Skeletal muscle satellite cell (primary cell): ENCODE results near the gene KLK12. TPM values are rescaled to one million over a fixed set of nuclear protein-coding genes. Genes with fewer than 3 reads are reported as not detected.

Experiments
- H3K27me3 ChIP-seq: 2 replicates; pipeline ENCODE4 v1.7.0; 2013; ENCODE audit warnings: low read length; ENCODE audit not compliant: control insufficient read depth, insufficient read depth
- H3K36me3 ChIP-seq: 2 replicates; pipeline ENCODE4 v1.7.0; 2013; ENCODE audit warnings: mild to moderate bottlenecking, control low read depth, low read length; ENCODE audit not compliant: insufficient read depth
- H3K4me1 ChIP-seq: 2 replicates; pipeline ENCODE4 v1.7.0; 2013; ENCODE audit warnings: low read length; ENCODE audit not compliant: control insufficient read depth, insufficient read depth
- H3K4me2 ChIP-seq: 2 replicates; pipeline ENCODE4 v1.7.0; 2013; ENCODE audit warnings: mild to moderate bottlenecking, low read length
- H3K4me3 ChIP-seq: 2 replicates; pipeline ENCODE4 v1.7.0; 2013; ENCODE audit warnings: low read length
- H3K9ac ChIP-seq: 2 replicates; pipeline ENCODE4 v1.7.0; 2013; ENCODE audit warnings: mild to moderate bottlenecking, low read depth, low read length, moderate library complexity
- H3K9me3 ChIP-seq: replicated peaks from 2 replicates; pipeline ENCODE4 v1.7.0; 2013; ENCODE audit warnings: mild to moderate bottlenecking, control low read depth, low read length
- total RNA-seq: library from RNA; depleted of rRNA; stranded (reverse); fragments of >200 nt; gene quantifications from 2 replicates; pipeline ENCODE4 v1.2.3, GENCODE V29; 2012; rRNA removed

Gene KLK12
- not detected in 2 replicates for total RNA-seq

- H3K27me3 ChIP-seq: no peaks in the 10 kb centered on the region
- no peaks in the 10 kb centered on the region for H3K9me3 ChIP-seq
- H3K4me2 ChIP-seq: no peak within 1 kb of the TSS
- H3K9ac ChIP-seq: no peak within 1 kb of the TSS
- no peak within 1 kb of the TSS for H3K4me3 ChIP-seq
- no peaks in the 10 kb centered on the region for H3K4me1 ChIP-seq
- no peaks in the 10 kb centered on the region for H3K36me3 ChIP-seq
Observed at GRCh38 chr19:51034704-51035103, at the start of gene KLK12. TSS of gene KLK12 (minus strand) at chr19:51035002. CDS start at chr19:51034621, 381 bp downstream.

- Histone ChIP-seq H3K4me3 (no peak overlapping the region), H3K36me3 (no peaks in the 10 kb centered on the region), H3K27me3 (no peaks in the 10 kb centered on the region), H3K4me2 (no peak overlapping the region), H3K4me1 (no peaks in the 10 kb centered on the region), H3K9ac (no peak overlapping the region), H3K9me3 (no peaks in the 10 kb centered on the region)
Observed at GRCh38 chr19:51084505-51084904, 49.7 kb upstream of the KLK12 start.

GRCh38 chr19:51083783-51084182 is 49.0 kb upstream of the KLK12 start:
- no peaks in the 10 kb centered on the region for H3K27me3 ChIP-seq
- no peaks in the 10 kb centered on the region for H3K9me3 ChIP-seq
- no peaks in the 10 kb centered on the region for H3K4me1 ChIP-seq
- no peak overlapping the region for H3K9ac ChIP-seq
- H3K4me2 ChIP-seq: no peak overlapping the region
- no peaks in the 10 kb centered on the region for H3K36me3 ChIP-seq
- no peak overlapping the region for H3K4me3 ChIP-seq

GRCh38 chr19:51083181-51083580 is 48.4 kb upstream of the KLK12 start:
- Histone ChIP-seq H3K4me1 (no peaks in the 10 kb centered on the region), H3K9me3 (no peaks in the 10 kb centered on the region), H3K9ac (no peak overlapping the region), H3K36me3 (no peaks in the 10 kb centered on the region), H3K4me2 (no peak overlapping the region), H3K4me3 (no peak overlapping the region), H3K27me3 (no peaks in the 10 kb centered on the region)

- Histone ChIP-seq H3K4me1 (no peaks in the 10 kb centered on the region), H3K4me3 (no peak within 1 kb of the TSS), H3K27me3 (no peaks in the 10 kb centered on the region), H3K4me2 (no peak within 1 kb of the TSS), H3K9me3 (no peaks in the 10 kb centered on the region), H3K9ac (no peak within 1 kb of the TSS), H3K36me3 (no peaks in the 10 kb centered on the region)
Observed at GRCh38 chr19:51082611-51083010, 47.8 kb upstream of the KLK12 start, which contains the start of gene KLK14. TSS of gene KLK14 (minus strand) at chr19:51082887. CDS start at chr19:51082614, 273 bp downstream.

GRCh38 chr19:51081476-51081875 is 46.7 kb upstream of the KLK12 start:
- H3K36me3 ChIP-seq: no peaks in the 10 kb centered on the region
- no peak overlapping the region for H3K9ac ChIP-seq
- no peak overlapping the region for H3K4me3 ChIP-seq
- no peaks in the 10 kb centered on the region for H3K4me1 ChIP-seq
- no peaks in the 10 kb centered on the region for H3K9me3 ChIP-seq
- H3K27me3 ChIP-seq: no peaks in the 10 kb centered on the region
- no peak overlapping the region for H3K4me2 ChIP-seq

- Histone ChIP-seq H3K36me3 (no peaks in the 10 kb centered on the region), H3K4me3 (no peak overlapping the region), H3K4me1 (no peaks in the 10 kb centered on the region), H3K9ac (no peak overlapping the region), H3K4me2 (no peak overlapping the region), H3K9me3 (no peaks in the 10 kb centered on the region), H3K27me3 (no peaks in the 10 kb centered on the region)
Observed at GRCh38 chr19:51079481-51080110, 44.8 kb upstream of the KLK12 start.

GRCh38 chr19:51078731-51079130 is 43.9 kb upstream of the KLK12 start:
- no peaks in the 10 kb centered on the region for H3K36me3 ChIP-seq
- no peak overlapping the region for H3K4me3 ChIP-seq
- no peaks in the 10 kb centered on the region for H3K27me3 ChIP-seq
- no peaks in the 10 kb centered on the region for H3K4me1 ChIP-seq
- no peak overlapping the region for H3K4me2 ChIP-seq
- H3K9me3 ChIP-seq: no peaks in the 10 kb centered on the region
- H3K9ac ChIP-seq: no peak overlapping the region

- Histone ChIP-seq H3K4me3 (no peak overlapping the region), H3K4me2 (no peak overlapping the region), H3K4me1 (no peaks in the 10 kb centered on the region), H3K9ac (no peak overlapping the region), H3K9me3 (no peaks in the 10 kb centered on the region), H3K27me3 (no peaks in the 10 kb centered on the region), H3K36me3 (no peaks in the 10 kb centered on the region)
Observed at GRCh38 chr19:51078104-51078503, 43.3 kb upstream of the KLK12 start.

- H3K4me2 ChIP-seq: no peak overlapping the region
- no peaks in the 10 kb centered on the region for H3K4me1 ChIP-seq
- H3K27me3 ChIP-seq: no peaks in the 10 kb centered on the region
- H3K4me3 ChIP-seq: no peak overlapping the region
- H3K9ac ChIP-seq: no peak overlapping the region
- no peaks in the 10 kb centered on the region for H3K36me3 ChIP-seq
- H3K9me3 ChIP-seq: no peaks in the 10 kb centered on the region
Observed at GRCh38 chr19:51076631-51077213, 41.9 kb upstream of the KLK12 start.

GRCh38 chr19:51075998-51076397 is 41.2 kb upstream of the KLK12 start:
- Histone ChIP-seq H3K9ac (no peak overlapping the region), H3K4me3 (no peak overlapping the region), H3K36me3 (no peaks in the 10 kb centered on the region), H3K4me1 (no peaks in the 10 kb centered on the region), H3K9me3 (no peaks in the 10 kb centered on the region), H3K4me2 (no peak overlapping the region), H3K27me3 (no peaks in the 10 kb centered on the region)

- Histone ChIP-seq H3K36me3 (no peaks in the 10 kb centered on the region), H3K9me3 (no peaks in the 10 kb centered on the region), H3K9ac (no peak overlapping the region), H3K4me3 (no peak overlapping the region), H3K4me1 (no peaks in the 10 kb centered on the region), H3K4me2 (no peak overlapping the region), H3K27me3 (no peaks in the 10 kb centered on the region)
Observed at GRCh38 chr19:51071095-51071405, 36.2 kb upstream of the KLK12 start.
